ENCODE data around the gene P2RY2. TPM values are rescaled to one million over a fixed set of nuclear protein-coding genes. Genes with fewer than 3 reads are reported as not detected.

P2RY2 gene
- total RNA-seq, 2 experiments from 2014 or later, result not detected

GRCh38 chr11:73177778-73178539 is 40.1 kb upstream of the P2RY2 start:
- H3K36me3 ChIP-seq (ENCODE audit: insufficient read depth, low read length), result no peaks in the 10 kb centered on the region
- CTCF ChIA-PET (ENCODE audit: unreplicated experiment), result interaction anchor here (0.6 to 2.7 kb wide), 16 partner anchors 9 to 385 kb away, joined by 3 to 22 read pairs (median 5); partner anchors contain the start of gene FCHSD2
- peak overlapping the region; percentile 41 for H3K27ac ChIP-seq (ENCODE audit: low read depth, low read length, poor library complexity, severe bottlenecking)
- no peaks in the 10 kb centered on the region for H3K9me2 ChIP-seq (ENCODE audit: insufficient read depth, low read length)
- intact Hi-C loops (cut with micrococcal nuclease; ENCODE audit: unreplicated experiment), result loop anchor here (1.0 kb wide), 4 partner anchors 36 to 453 kb away; partner anchors contain the start of gene FCHSD2
- POLR2A ChIA-PET, result interaction anchor here (0.9 to 7.1 kb wide), 13 partner anchors 8 to 365 kb away, joined by 3 to 136 read pairs (median 5); partner anchors contain the start of gene FCHSD2
- no peak overlapping the region for H3K4me3 ChIP-seq (ENCODE audit: low read depth, low read length, poor library complexity, severe bottlenecking)
- peaks cover 8% of the 10 kb centered on the region; the same call in 1 of the 2 replicates for H3K9me3 ChIP-seq (ENCODE audit: low read length)
- H2AFZ ChIP-seq (ENCODE audit: low read length), result peak overlapping the region; percentile 78; the same call in 1 of the 2 replicates
- TF ChIP-seq, protein P1, sequence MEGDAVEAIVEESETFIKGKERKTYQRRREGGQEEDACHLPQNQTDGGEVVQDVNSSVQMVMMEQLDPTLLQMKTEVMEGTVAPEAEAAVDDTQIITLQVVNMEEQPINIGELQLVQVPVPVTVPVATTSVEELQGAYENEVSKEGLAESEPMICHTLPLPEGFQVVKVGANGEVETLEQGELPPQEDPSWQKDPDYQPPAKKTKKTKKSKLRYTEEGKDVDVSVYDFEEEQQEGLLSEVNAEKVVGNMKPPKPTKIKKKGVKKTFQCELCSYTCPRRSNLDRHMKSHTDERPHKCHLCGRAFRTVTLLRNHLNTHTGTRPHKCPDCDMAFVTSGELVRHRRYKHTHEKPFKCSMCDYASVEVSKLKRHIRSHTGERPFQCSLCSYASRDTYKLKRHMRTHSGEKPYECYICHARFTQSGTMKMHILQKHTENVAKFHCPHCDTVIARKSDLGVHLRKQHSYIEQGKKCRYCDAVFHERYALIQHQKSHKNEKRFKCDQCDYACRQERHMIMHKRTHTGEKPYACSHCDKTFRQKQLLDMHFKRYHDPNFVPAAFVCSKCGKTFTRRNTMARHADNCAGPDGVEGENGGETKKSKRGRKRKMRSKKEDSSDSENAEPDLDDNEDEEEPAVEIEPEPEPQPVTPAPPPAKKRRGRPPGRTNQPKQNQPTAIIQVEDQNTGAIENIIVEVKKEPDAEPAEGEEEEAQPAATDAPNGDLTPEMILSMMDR (conservative IDR thresholded peaks at IDR 0.05; ENCODE audit: low read length), result peak; percentile 98
- TF ChIP-seq EZH2phosphoT487 (IDR thresholded peaks at IDR 0.05; ENCODE audit: borderline replicate concordance, low read depth, low read length), result no peak
- DNase-seq (ENCODE audit: low spot score), result peak; percentile 94
- H3K79me2 ChIP-seq (ENCODE audit: insufficient read depth, low read depth, low read length), result no peaks in the 10 kb centered on the region
- no TSS peak for BruUV-seq (replicated peaks)
- no peaks in the 10 kb centered on the region for H4K20me1 ChIP-seq (ENCODE audit: insufficient read depth, low read length)
- peak overlapping the region; percentile 36 for H3K4me2 ChIP-seq (ENCODE audit: low read length)
- peaks cover 43% of the 10 kb centered on the region for H3K4me1 ChIP-seq (ENCODE audit: insufficient read depth, low read length, poor library complexity, severe bottlenecking)

DNA sequence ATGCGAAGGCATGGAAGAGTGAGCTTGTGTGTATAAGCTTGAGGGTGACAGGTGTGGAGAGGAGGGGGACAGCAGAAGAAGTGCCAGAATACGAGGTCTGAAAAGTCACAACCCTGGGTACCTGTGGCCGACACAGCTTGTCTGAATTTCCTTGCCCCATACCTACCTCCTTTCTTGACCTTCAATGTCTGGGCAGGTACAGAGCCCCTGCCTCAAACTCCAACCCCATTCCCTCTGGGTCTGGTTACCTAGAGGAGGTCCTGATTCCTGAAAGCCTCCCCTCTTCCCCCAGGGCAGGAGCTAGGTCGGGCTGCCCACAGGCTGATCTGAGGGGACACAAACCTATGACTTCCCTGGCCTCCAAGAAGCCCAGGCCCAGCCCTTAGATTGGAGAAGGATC is 39.4 kb upstream of the P2RY2 start:
- Histone ChIP-seq H3K27ac (ENCODE audit: low read depth, low read length, poor library complexity, severe bottlenecking) (no peak overlapping the region), H3K4me1 (ENCODE audit: insufficient read depth, low read length, poor library complexity, severe bottlenecking) (peaks cover 35% of the 10 kb centered on the region), H3K36me3 (ENCODE audit: insufficient read depth, low read length) (no peaks in the 10 kb centered on the region), H3K9me2 (ENCODE audit: insufficient read depth, low read length) (no peaks in the 10 kb centered on the region), H4K20me1 (ENCODE audit: insufficient read depth, low read length) (no peaks in the 10 kb centered on the region), H3K4me3 (ENCODE audit: low read depth, low read length, poor library complexity, severe bottlenecking) (no peak overlapping the region), H3K79me2 (ENCODE audit: insufficient read depth, low read depth, low read length) (no peaks in the 10 kb centered on the region), H3K9me3 (ENCODE audit: low read length) (peaks cover 8% of the 10 kb centered on the region; the same call in 1 of the 2 replicates), H2AFZ (ENCODE audit: low read length) (no peak overlapping the region), H3K4me2 (ENCODE audit: low read length) (no peak overlapping the region)
- BruUV-seq (replicated peaks), result no TSS peak
- DNase-seq (ENCODE audit: low spot score), result no peak
- POLR2A ChIA-PET, result interaction anchor here (0.7 to 7.1 kb wide), 6 partner anchors 15 to 366 kb away, joined by 3 to 136 read pairs (median 3); partner anchors contain the start of gene FCHSD2
- CTCF ChIA-PET (ENCODE audit: unreplicated experiment), result interaction anchor here (1.1 to 2.7 kb wide), 8 partner anchors 21 to 386 kb away, joined by 3 to 22 read pairs (median 6); no protein-coding TSS in a partner anchor
- intact Hi-C loops (cut with micrococcal nuclease; ENCODE audit: unreplicated experiment), result loop anchor here (1.0 kb wide), 4 partner anchors 36 to 453 kb away; partner anchors contain the start of gene FCHSD2
- no peak for TF ChIP-seq EZH2phosphoT487 (IDR thresholded peaks at IDR 0.05; ENCODE audit: borderline replicate concordance, low read depth, low read length)
- TF ChIP-seq, protein P1 (conservative IDR thresholded peaks at IDR 0.05; ENCODE audit: low read length), result no peak

Measured in OCI-LY7 (cell line).